Measurements from ENCODE around the gene ATP2C1.
A peak's percentile ranks its signal among the peaks of the same experiment; 100 is the strongest.
"Not testable (repeated sequence)": the region's sequence is repeated elsewhere in the genome, so short reads cannot be mapped to it uniquely, and the experiment has no call there.

Gene ATP2C1

DNA sequence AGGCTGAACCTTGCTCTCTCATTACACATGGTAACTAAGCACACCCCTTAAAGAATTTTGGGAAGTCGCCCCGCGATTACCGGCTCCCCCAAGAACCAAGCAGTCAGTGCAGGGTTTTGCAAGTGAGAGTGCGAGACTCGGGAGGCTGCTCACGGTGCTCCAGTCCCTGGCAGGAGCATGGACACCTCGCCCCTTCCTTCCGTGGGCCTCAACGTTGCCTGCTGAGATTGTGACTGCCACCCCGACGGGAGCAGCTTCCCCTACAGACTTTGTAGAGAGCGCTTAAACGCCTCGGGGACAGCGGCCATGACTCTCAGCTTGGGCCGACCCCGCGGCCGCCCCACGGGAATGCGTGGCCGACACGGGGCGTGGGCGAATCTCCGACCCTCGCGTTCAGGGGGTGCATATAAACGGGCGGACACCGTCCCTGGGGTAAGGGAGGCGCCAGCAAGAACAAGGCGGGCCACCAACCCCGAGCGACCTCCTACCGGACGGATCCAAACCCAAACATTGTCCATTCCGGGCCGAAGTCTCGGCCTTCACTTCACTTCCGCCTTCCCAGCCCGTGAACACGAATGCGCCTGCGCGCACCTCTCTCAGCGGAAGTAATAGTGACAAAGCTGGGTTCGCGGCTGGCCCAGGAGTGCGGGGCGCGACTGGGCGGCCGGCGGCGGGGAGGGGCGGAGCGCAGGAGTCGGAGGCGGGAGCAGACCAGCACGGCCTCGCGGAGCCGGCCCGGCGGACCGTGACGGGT lies at the start of gene ATP2C1:
Gene ATP2C1 (plus strand): TSS at position 709 of the 754 bp plus-strand sequence. CDS start 686 bp downstream, outside the sequence.
- peak; percentile 98 for DNase-seq

GRCh38 chr3:130844462-130844861 lies 49.4 kb upstream of the ATP2C1 start:
- no peak for DNase-seq

DNA sequence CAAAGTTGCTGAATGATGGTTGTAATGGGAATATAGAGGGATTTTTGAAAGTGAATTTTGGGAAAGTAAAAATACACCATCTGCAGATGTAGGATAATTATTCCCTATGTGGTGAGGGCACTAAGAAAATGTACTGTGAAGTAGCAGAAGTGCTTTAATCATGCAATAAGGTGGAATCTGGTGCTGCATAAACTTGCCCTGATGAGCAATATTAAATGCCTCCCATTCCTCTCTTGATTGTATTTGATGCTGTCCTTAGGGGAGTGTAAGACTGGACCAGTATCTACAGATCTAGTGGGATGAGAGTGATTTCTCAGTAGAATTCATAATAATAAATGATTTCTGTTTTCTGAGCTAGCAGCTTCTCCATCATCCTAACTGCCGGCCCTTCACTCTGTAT lies 47.7 kb upstream of the ATP2C1 start:
- DNase-seq = no peak

DNA sequence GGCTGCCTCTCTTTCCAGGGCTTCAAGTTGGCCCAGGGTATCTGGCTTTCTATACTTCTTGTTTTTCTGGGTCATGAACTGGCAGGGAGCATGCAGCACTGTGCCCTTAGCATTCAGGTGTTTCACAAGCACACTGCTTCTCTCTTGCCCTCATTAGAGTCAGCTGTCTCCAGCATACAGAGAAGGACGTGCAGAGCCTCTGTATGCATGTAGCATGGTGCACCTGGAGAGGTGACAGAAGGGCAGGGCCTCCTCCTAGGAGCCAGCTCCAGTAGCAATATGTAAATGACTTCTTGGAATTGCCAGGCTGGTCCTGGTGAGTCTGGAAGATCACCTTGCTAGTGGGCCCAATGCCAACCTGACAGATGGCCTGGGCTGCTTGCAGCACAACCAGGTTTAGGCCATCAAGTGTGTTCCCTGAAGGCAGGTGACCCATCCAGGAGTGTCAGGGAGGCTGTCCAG lies 44.8 kb upstream of the ATP2C1 start:
- peak; percentile 96 for DNase-seq

DNA sequence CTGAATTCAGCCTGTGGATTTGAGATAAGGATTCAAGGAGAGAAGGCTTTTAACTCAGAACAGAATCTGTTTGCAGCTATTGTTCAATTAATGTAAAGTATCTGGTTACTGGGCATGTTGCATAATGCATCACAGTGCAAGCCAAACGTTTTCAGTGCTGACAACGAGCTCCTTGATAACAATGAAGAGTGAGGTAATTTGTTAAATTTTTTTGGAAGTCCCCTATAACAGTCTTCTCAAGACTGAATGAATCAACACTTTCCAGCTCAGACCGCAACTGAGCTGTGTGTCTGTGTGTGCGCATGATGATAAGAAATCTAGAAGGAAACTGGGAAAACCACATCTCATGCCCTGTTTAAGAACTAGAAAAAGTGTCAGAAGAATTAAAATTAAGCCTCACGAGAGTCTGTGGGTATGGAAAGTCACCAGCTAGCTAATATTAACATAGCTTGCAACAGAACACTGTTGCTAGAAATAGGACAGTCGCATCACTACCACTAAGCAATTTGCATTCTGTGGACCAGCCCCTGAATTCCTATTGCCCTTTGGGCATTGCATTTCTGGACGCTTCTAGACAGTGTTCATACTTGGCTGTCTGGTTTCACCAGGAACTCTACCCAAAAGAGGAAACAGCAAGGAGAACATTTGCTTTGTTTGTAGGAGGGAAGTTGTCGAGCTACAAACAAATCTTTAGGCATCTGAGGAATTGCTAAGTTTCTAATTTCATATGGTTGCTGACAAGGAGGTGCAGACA lies 43.7 kb upstream of the ATP2C1 start:
- DNase-seq = peak; percentile 86

DNA sequence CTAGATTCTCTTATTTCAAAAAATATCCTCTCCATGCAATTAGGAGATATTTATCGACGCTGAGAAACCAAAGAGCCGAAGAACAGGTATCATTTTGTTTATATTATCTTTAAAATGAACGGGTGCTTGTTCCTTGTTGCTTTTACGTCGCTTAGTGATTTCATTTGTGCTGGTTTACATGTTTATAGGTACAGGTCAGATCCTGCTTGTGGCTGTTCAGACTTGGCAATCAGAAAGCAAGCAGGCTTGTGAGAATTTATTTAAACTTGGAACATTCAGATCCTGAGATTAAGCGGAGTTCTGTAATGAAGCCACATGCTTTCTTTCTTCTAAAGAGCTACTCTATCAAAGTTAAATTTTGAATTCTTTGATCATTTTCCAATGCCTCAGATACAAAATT lies 43.0 kb upstream of the ATP2C1 start:
- no peak for DNase-seq

GRCh38 chr3:130851277-130851676 lies 42.6 kb upstream of the ATP2C1 start:
- no peak for DNase-seq

DNA sequence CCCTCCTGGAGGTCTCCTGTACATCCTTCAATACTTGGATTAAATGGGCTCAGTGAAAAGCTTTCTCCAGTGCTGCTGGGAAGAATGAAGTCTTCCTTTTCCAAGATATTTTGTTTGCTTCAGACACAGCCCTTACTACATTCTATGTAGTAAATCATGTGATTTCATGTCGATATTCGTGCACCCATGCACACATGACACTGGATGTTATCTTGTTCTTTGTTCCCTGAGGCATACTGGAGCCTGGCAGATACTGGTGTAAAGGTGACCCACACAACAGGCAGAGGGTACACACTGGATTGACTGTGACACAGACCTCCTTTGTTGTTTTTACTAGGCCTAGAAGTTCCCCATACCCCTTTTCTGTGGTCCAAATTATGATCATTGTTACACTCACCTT lies 40.3 kb upstream of the ATP2C1 start:
- DNase-seq = no peak

- no peak for DNase-seq
These were observed 39.5 kb upstream of the ATP2C1 start for GRCh38 chr3:130854208-130854864.

- DNase-seq = no peak
These were observed 36.4 kb upstream of the ATP2C1 start for GRCh38 chr3:130857336-130858026.

DNA sequence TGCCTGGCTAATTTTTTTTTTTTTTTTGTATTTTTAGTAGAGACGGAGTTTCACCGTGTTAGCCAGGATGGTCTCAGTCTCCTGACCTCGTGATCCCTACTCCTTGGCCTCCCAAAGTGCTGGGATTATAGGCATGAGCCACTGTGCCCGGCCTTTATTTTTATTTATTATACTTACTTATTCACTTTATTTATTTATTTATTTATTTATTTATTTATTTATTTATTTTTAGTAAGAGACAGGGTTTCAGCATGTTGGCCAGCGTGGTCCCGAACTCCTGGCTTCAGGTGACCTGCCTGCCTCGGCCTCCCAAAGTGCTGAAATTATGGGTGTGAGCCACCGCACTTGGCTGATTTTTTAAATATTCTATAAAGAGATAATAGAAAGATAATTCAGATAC lies 31.8 kb upstream of the ATP2C1 start:
- not testable (repeated sequence) for DNase-seq

DNA sequence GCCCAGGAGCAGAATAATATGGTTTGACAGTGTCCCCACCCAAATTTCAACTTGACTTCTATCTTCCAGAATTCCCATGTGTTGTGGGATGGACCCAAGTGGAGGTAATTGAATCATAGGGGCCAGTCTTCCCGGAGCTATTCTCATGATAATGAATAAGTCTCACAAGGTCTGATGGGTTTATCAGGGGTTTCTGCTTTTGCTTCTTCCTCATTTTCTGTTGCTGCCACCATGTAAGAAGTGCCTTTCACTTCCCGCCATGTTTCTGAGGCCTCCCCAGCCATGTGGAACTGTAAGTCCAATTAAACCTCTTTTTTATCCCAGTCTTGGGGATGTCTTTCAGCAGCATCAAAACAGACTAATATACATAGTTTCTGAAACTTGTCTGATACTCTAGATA lies 28.4 kb upstream of the ATP2C1 start:
- no peak for DNase-seq

DNA sequence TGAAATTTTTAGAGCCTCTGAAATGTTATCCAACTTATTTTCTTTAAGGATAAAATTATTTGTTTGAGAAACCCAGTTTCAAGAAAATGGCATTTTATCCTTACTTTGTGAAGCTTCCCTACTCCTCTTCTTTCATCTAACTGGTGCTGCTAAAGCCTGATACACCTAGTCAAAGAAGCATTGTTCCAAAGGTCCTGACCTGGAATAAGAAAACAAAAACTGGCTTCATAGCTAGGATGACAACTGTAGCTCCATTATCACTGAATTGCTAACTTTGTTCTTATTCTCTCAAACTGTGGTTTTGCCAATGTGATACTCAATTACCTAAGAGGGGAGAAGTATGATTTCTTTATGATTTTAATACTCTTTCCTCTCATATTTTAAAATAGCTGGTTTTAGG lies 27.6 kb upstream of the ATP2C1 start:
- DNase-seq = no peak

- no peak for DNase-seq
These were observed 23.5 kb upstream of the ATP2C1 start for GRCh38 chr3:130870423-130870822.

DNA sequence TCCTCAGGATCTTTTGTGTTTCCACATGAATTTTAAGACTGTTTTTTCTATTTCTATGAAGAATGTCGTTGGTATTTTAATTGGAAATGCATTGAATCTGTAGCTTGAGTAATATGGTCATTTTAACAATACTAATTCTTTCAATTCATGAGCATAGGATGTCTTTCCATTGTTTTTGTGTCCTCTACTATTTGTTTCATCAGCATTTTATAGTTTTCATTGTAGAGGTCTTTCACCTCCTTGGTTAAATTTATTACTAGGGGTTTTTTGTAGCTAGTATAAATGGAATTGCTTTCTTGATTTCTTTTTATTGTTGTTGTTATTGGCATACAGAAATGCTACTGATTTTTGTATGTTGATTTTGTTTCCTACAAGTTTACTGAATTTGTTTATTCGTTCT lies 17.3 kb upstream of the ATP2C1 start:
- DNase-seq = no peak

DNA sequence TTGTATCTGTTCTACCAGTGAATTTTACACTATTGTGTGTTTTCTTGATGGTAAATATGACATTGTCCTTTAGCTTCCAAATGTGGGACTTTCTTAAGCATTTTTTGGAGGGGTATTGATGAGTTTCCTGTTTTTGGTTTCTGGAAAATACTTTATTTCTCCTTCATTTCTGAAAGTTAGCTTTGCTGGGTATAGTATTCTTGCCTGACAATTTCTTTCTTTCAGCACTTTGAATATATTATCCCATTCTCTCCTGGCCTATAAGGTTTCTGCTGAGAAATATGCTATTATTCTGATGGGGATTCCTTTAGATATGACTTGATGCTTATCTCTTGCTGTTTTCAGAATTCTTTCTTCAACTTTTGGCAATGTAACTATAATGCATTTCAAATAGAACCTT lies 15.4 kb upstream of the ATP2C1 start:
- DNase-seq = no peak

DNA sequence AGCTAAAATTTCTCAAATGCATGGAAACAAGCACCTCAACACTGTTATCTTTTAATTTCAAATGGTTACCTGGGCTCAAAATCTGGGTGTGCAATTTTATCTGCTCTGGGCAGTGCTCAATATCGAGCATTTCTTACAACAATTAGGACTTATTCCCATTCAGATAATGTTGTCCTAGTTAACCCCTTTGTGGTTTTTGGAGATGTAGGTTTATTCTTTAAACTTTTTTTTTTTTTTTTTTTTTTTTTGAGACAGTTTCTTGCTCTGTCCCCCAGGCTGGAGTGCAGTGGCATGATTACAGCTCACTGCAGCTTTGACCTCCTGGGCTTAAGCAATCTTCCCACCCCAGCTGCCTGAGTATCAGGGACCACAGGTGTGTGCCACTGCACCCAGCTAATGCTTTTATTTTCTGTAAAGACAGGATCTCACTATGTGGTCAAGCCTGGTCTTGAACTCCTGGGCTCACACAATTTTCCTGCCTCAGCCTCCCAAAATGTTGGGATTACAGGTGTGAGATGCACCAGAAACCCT lies 4.4 kb upstream of the ATP2C1 start:
- DNase-seq = no peak

DNA sequence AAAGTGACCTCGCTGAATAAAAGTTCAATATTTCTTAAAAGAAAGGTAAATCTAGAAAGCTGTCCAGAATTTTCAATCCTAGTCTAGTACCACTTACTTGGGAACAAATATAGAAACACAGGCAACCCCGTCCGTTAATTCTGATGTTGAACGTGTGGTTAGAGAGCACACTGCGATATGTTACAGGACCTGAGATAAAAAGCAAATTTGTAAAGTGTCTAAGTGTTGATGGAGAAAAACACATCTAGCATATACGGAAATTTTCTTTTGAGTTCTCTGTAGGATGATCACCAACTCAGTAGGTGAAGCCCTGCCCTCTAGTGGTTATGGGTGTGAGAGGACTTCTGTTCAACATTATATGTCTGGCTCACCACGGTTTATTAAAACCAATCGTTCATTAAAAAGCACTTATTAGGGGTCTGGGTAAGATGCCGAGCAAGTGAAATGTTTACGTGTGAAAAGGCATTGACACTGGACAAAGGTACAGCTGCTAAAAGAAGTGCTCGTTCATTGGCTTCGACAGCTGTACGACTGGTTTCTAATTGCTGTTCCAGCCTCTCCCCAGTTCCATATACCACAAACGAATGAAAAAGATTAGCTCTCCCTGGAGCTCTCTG lies 1.0 kb upstream of the ATP2C1 start:
- DNase-seq = peak; percentile 91

GRCh38 chr3:130894130-130894985 lies 474 bp downstream of the ATP2C1 start:
- peak; percentile 40 for DNase-seq

- DNase-seq = no peak
These were observed 1.0 kb downstream of the ATP2C1 start for GRCh38 chr3:130894986-130895280.

GRCh38 chr3:130895690-130896488 lies 2.0 kb downstream of the ATP2C1 start:
- DNase-seq = peak; percentile 16

All from NCI-H1105 treated with DMSO at 0.1 percent for 48 hours (cell line).